K562 (cell line): ENCODE results near the gene PRKACB. TPM values are rescaled to one million over a fixed set of nuclear protein-coding genes. Genes with fewer than 3 reads are reported as not detected.

Experiments
- AFF4 ChIP-seq: sonication (generic); formaldehyde crosslinking; IDR thresholded peaks from 2 replicates; pipeline ENCODE4 v1.8.0; 2023; ENCODE audit warnings: mild to moderate bottlenecking, missing genetic modification reagents
- ARID3B ChIP-seq: fragments of 250-450 bp; sonication (Bioruptor Pico); IDR thresholded peaks from 2 replicates; pipeline ENCODE4 v1.4.0; 2020; ENCODE audit warnings: borderline replicate concordance
- CBX1 ChIP-seq: sonication (generic); IDR thresholded peaks from 2 replicates; pipeline ENCODE4 v1.6.1; 2016; ENCODE audit warnings: antibody characterized with exemption, low read depth, mild to moderate bottlenecking
- CBX2 ChIP-seq: fragments of 200-600 bp; sonication (generic); IDR thresholded peaks from one replicate; pipeline ENCODE4 v1.6.1; 2012; ENCODE audit warnings: mild to moderate bottlenecking, low read length, inconsistent platforms; ENCODE audit not compliant: insufficient read depth, poor library complexity, severe bottlenecking
- E4F1 ChIP-seq: fragments of 250-450 bp; sonication (Bioruptor Pico); IDR thresholded peaks from 2 replicates; pipeline ENCODE4 v1.5.0; 2021; ENCODE audit warnings: mild to moderate bottlenecking, borderline replicate concordance
- NUFIP1 ChIP-seq: fragments of 450-650 bp; IDR thresholded peaks from 2 replicates; pipeline ENCODE4 v1.6.1; 2018; ENCODE audit not compliant: partially characterized antibody
- RAD51 ChIP-seq: fragments of 450-650 bp; IDR thresholded peaks from 2 replicates; pipeline ENCODE4 v1.7.1; 2016; ENCODE audit warnings: low read depth, mild to moderate bottlenecking, borderline replicate concordance
- RCOR1 ChIP-seq, 2 experiments: IDR thresholded peaks; 2 replicates each; pipeline ENCODE4 v1.6.1; 2012; ENCODE audit warnings: low read depth in 2 of 2, low read length in 2 of 2, borderline replicate concordance in 1 of 2, improper control_type of control experiment in 1 of 2
- SMARCA5 ChIP-seq: fragments of 450-650 bp; IDR thresholded peaks from 2 replicates; pipeline ENCODE4 v1.6.1; 2016
- STAT5B ChIP-seq: fragments of 250-450 bp; sonication (Bioruptor Pico); IDR thresholded peaks from 2 replicates; pipeline ENCODE4 v1.8.0; 2021; ENCODE audit warnings: mild to moderate bottlenecking, inconsistent platforms
- STAT6 ChIP-seq: sonication (generic); formaldehyde crosslinking; IDR thresholded peaks from 2 replicates; pipeline ENCODE4 v1.8.1; 2023; ENCODE audit warnings: mild to moderate bottlenecking, missing genetic modification reagents
- TAF7 ChIP-seq: fragments of 450-650 bp; IDR thresholded peaks from 2 replicates; pipeline ENCODE4 v1.6.1; 2016; ENCODE audit warnings: missing genetic modification characterization, missing compliant biosample characterization
- TEAD4 ChIP-seq, 2 experiments: sonication (generic) in 1 of 2; formaldehyde crosslinking in 1 of 2; IDR thresholded peaks; 2 replicates each; pipeline versions ENCODE4 v1.6.1 to v1.8.0; 2012 to 2022; ENCODE audit warnings: borderline replicate concordance in 1 of 2, inconsistent platforms in 1 of 2, low read length in 1 of 2, mild to moderate bottlenecking in 1 of 2, missing genetic modification reagents in 1 of 2
- XRCC3 ChIP-seq: fragments of 450-650 bp; IDR thresholded peaks from 2 replicates; pipeline ENCODE4 v1.6.1; 2017; ENCODE audit warnings: mild to moderate bottlenecking, moderate library complexity
- ZNF668 ChIP-seq: fragments of 250-450 bp; sonication (Bioruptor Pico); IDR thresholded peaks from 2 replicates; pipeline ENCODE4 v1.8.0; 2022; ENCODE audit warnings: mild to moderate bottlenecking, inconsistent platforms
- ZSCAN32 ChIP-seq: fragments of 450-650 bp; formaldehyde crosslinking; IDR thresholded peaks from 2 replicates; pipeline ENCODE4 v1.4.0; 2020; ENCODE audit warnings: mild to moderate bottlenecking, moderate library complexity
- polyA plus RNA-seq, 8 experiments: library from polyadenylated mRNA; depleted of rRNA in 4 of 8; stranded (reverse) in 5 of 8; unstranded in 3 of 8; fragments of >200 nt; fragmentation: Nextera tagmentation in 2 of 8; fragmentation: Illumina TruSeq in 1 of 8; extraction: Ambion mirVana in 2 of 8; extraction: Trizol in 1 of 8; gene quantifications; 2 replicates each; pipeline versions ENCODE4 v1.2.1 to v1.2.3, GENCODE V29; 2011 to 2014; ENCODE audit warnings: inconsistent platforms in 1 of 8, missing spikeins in 1 of 8
- total RNA-seq, 7 experiments: library from RNA; depleted of rRNA in 6 of 7; stranded (reverse); fragments of >200 nt in 6 of 7; fragmentation: Illumina TruSeq in 2 of 7; extraction: Trizol in 2 of 7; gene quantifications; 2 replicates each; pipeline versions ENCODE4 v1.2.1 to v1.2.3, GENCODE V29; 2011 to 2021; ENCODE audit warnings: low replicate concordance in 1 of 7

PRKACB gene
- total and polyA plus RNA-seq, 9 of the 15 experiments (the other 6 are each of a cell fraction or from before 2014, with no cell fraction given), result 1.1 to 5.2 (median 2.8) TPM

- TF ChIP-seq CBX1 (no peak), SMARCA5 (no peak), TEAD4 (IDR thresholded peaks at IDR 0.05; ENCODE audit: low read length) (peak; percentile 52), TEAD4 (CRISPR knock-in tag; IDR thresholded peaks at IDR 0.05; ENCODE audit: borderline replicate concordance) (no peak), ZNF668 (CRISPR knock-in tag) (no peak), XRCC3 (no peak), E4F1 (CRISPR knock-in tag) (no peak), CBX2 (no peak), ARID3B (no peak), NUFIP1 (no peak), RCOR1 (IDR thresholded peaks at IDR 0.05; ENCODE audit: borderline replicate concordance in 1 of 2, low read depth in 2 of 2, low read length in 2 of 2) (peak in 1 of 2 experiments; percentile 90; a peak in 2 of 4 replicates), ZSCAN32 (CRISPR knock-in tag) (no peak), STAT6 (no peak), TAF7 (tag) (no peak), STAT5B (no peak), AFF4 (CRISPR knock-in tag) (no peak), RAD51 (no peak)
Measured at GRCh38 chr1:84103197-84103992, 40.7 kb upstream of the PRKACB start (continued).
